ENCODE results near the gene EFCC1.

The EFCC1 gene

DNA sequence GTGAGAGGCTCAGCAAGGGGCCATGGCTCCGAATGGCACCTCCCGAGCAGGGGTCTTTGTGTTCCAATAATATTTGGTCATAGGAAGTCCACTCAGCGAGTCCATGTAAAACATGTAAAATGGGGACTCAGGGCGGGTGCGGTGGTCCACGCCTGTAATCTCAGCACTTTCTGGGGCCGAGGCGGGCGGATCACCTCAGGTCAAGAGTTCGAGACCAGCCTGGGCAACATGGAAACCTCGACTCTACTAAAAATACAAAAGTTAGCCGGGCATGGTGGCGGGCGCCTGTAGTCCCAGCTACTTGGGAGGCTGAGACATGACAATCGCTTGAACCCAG lies 26.4 kb downstream of the EFCC1 start:
- in situ Hi-C loops (cut with MboI; ENCODE audit: low pct_unique_long_range_greater_than_20kb, low sequenced_read_pairs, unreplicated experiment), result no loop called here
- no peak for TF ChIP-seq CTCF (IDR thresholded peaks at IDR 0.05; ENCODE audit: extremely low read depth, insufficient read depth, missing control alignments)
- no peak for DNase-seq (ENCODE audit: low spot score)

DNA sequence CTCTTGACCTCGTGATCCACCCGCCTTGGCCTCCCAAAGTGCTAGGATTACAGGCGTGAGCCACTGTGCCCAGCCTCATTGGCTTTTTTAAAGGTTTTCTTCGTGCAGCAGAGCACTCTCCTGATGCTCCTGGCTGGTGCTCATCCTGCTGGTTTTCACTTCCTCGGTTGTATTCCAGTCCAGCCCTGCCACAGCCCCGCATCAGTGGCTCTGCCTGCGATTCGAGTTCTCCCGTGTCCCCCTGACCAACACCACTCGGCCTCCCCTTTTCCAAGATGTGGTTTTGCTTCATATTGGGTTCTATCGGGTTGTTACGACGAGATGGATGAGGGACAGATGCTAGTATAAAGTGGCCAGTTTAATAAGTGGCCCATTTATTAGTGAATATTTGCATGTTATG lies 27.8 kb downstream of the EFCC1 start:
- in situ Hi-C loops (cut with MboI; ENCODE audit: low pct_unique_long_range_greater_than_20kb, low sequenced_read_pairs, unreplicated experiment), result no loop called here
- no peak for DNase-seq (ENCODE audit: low spot score)
- no peak for TF ChIP-seq CTCF (IDR thresholded peaks at IDR 0.05; ENCODE audit: extremely low read depth, insufficient read depth, missing control alignments)

- DNase-seq (ENCODE audit: low spot score), result no peak
- no peak for TF ChIP-seq CTCF (IDR thresholded peaks at IDR 0.05; ENCODE audit: extremely low read depth, insufficient read depth, missing control alignments)
- in situ Hi-C loops (cut with MboI; ENCODE audit: low pct_unique_long_range_greater_than_20kb, low sequenced_read_pairs, unreplicated experiment), result no loop called here
Observed at GRCh38 chr3:129030611-129031010, 29.5 kb downstream of the EFCC1 start.

GRCh38 chr3:129031476-129032215 lies 30.5 kb downstream of the EFCC1 start:
- in situ Hi-C loops (cut with MboI; ENCODE audit: low pct_unique_long_range_greater_than_20kb, low sequenced_read_pairs, unreplicated experiment), result no loop called here
- no peak for DNase-seq (ENCODE audit: low spot score)
- TF ChIP-seq CTCF (IDR thresholded peaks at IDR 0.05; ENCODE audit: extremely low read depth, insufficient read depth, missing control alignments), result no peak

DNA sequence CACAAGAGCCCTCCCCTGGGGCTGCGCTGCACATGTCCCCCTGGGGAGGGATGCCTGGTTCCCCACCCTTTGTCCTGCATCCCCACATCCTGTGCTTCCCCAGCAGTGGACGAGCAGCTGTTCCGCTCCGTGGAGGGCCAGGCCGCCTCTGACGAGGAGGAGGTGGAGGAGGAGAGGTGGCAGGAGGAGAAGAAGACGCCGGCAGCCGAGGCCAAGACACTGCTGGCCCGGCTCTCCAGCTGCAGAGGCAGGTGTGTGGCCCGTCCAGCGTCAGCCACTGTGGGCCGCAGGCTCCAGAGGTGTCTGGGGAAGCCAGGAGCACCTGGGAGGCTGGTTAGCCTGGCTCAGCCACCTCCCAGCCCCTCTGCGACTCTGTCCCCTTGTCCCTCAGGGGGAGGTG lies 31.6 kb downstream of the EFCC1 start:
- no peak for DNase-seq (ENCODE audit: low spot score)
- no peak for TF ChIP-seq CTCF (IDR thresholded peaks at IDR 0.05; ENCODE audit: extremely low read depth, insufficient read depth, missing control alignments)
- in situ Hi-C loops (cut with MboI; ENCODE audit: low pct_unique_long_range_greater_than_20kb, low sequenced_read_pairs, unreplicated experiment), result no loop called here

DNA sequence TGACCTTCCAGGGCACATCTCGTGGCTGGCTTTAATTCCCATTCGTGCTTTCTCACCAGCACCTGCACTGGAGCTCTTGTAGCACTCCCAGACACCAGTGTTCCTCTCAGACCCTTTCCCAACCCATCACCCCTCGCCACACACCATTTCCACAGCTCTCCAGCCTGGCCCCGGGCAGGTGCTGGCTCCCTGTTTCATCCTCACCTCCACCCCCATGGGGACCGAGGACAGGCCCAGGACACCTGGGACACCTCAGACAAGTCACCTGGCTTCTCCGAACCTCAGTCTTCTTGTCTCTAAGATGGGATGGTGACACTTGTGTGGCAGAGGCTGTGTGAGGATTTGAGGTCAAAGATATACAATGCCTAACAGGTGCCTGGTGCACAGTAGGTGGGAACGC lies 32.0 kb downstream of the EFCC1 start:
- no peak for DNase-seq (ENCODE audit: low spot score)
- TF ChIP-seq CTCF (IDR thresholded peaks at IDR 0.05; ENCODE audit: extremely low read depth, insufficient read depth, missing control alignments), result no peak
- in situ Hi-C loops (cut with MboI; ENCODE audit: low pct_unique_long_range_greater_than_20kb, low sequenced_read_pairs, unreplicated experiment), result no loop called here
